Measurements from ENCODE around the gene CENPP.

DNA sequence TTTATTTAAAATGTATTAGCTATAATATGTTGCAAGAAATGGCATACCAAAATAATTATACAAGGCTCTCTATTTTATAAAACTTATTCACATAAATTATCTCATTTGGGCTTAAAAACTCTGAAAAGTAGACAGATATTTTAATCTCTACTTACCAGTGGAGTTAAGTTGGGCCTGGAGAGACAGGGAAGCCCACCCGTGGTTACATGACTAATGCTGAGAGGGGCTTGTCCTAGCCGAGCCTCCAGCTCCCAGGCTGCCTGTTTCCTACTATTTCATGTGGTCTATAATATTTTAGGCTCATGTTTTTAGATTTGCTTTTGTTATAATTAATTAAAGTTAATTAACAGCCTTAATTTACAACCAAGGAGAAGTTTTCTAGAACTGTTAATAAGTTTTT, 177.4 kb downstream of the CENPP start:
- TF ChIP-seq, protein P1, sequence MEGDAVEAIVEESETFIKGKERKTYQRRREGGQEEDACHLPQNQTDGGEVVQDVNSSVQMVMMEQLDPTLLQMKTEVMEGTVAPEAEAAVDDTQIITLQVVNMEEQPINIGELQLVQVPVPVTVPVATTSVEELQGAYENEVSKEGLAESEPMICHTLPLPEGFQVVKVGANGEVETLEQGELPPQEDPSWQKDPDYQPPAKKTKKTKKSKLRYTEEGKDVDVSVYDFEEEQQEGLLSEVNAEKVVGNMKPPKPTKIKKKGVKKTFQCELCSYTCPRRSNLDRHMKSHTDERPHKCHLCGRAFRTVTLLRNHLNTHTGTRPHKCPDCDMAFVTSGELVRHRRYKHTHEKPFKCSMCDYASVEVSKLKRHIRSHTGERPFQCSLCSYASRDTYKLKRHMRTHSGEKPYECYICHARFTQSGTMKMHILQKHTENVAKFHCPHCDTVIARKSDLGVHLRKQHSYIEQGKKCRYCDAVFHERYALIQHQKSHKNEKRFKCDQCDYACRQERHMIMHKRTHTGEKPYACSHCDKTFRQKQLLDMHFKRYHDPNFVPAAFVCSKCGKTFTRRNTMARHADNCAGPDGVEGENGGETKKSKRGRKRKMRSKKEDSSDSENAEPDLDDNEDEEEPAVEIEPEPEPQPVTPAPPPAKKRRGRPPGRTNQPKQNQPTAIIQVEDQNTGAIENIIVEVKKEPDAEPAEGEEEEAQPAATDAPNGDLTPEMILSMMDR (IDR thresholded peaks at IDR 0.05; ENCODE audit: low read length) = no peak
- TF ChIP-seq EZH2 (IDR thresholded peaks at IDR 0.05; ENCODE audit: borderline replicate concordance, low read length) = no peak

Data from OCI-LY1 (cell line).